Activated T-cell treated with anti-CD3 and anti-CD28 coated beads, Interleukin-2, amount 50 U/mL, for 24 hours (primary cell): Measurements from ENCODE around the gene FUCA2.

Experiments used
- DNase-seq: peaks from one replicate; pipeline ENCODE4 v3.0.0-alpha.2; 2020
- H3K27ac Mint-ChIP-seq: 2 replicates; pipeline ENCODE4 v1.8.0; 2020; ENCODE audit warnings: mild to moderate bottlenecking, mixed read lengths
- H3K27me3 Mint-ChIP-seq: 2 replicates; pipeline ENCODE4 v1.8.0; 2020; ENCODE audit warnings: mixed read lengths
- H3K36me3 Mint-ChIP-seq: 2 replicates; pipeline ENCODE4 v1.8.0; 2020; ENCODE audit warnings: low read depth, mixed read lengths
- H3K4me1 Mint-ChIP-seq: 2 replicates; pipeline ENCODE4 v1.8.0; 2020; ENCODE audit warnings: low read depth, mixed read lengths
- H3K4me3 Mint-ChIP-seq: 2 replicates; pipeline ENCODE4 v1.8.0; 2020; ENCODE audit warnings: mild to moderate bottlenecking, moderate library complexity, mixed read lengths
- H3K9me3 Mint-ChIP-seq: 2 replicates; pipeline ENCODE4 v1.8.0; 2020; ENCODE audit warnings: mixed read lengths

Gene FUCA2, protein sequence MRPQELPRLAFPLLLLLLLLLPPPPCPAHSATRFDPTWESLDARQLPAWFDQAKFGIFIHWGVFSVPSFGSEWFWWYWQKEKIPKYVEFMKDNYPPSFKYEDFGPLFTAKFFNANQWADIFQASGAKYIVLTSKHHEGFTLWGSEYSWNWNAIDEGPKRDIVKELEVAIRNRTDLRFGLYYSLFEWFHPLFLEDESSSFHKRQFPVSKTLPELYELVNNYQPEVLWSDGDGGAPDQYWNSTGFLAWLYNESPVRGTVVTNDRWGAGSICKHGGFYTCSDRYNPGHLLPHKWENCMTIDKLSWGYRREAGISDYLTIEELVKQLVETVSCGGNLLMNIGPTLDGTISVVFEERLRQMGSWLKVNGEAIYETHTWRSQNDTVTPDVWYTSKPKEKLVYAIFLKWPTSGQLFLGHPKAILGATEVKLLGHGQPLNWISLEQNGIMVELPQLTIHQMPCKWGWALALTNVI

DNA sequence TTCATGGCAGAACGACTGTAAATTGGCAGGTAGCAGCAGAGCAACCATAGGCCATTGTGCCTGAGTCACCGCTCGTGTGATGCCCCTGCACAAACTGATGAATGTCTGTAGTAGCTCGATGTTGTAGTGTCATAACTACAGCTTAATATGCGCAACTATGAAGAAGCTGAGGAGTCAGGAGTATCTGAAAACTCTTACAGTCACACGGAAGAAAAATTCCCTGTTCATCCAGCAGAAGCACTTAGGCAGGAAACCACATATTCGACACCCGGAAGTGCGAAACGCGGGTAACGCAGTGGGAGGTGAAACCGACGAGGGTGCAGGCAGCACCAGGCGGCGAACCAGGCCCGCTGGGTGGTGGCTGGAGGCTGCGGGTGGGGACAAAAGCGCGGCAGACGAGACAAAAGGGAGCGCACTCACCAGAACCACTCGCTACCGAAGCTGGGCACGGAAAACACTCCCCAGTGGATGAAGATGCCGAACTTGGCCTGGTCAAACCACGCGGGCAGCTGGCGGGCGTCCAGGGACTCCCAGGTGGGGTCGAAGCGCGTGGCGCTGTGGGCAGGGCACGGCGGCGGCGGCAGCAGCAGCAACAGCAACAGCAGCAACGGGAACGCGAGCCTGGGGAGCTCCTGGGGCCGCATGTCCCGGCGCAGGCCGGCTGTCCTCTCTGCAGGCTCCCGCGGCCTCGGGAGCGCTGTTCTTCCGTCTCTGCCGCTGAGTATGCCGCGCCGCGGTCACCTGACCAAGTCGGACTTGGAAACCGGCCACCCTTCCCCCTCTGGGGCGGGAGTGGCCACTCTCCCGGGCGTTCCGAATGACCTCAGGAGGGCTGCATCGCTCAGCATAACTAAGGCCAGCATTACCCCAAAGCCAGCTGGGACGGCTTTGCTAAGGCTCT, at the start of gene FUCA2:
Gene FUCA2, minus strand, starts transcription at position 730 of the 901 bp plus-strand sequence. Its CDS starts 86 bp downstream, at position 644.
- peak; percentile 81 for DNase-seq
- H3K27ac Mint-ChIP-seq = peak within 1 kb of the TSS; percentile 95
- peaks cover 20% of the 10 kb centered on the region for H3K36me3 Mint-ChIP-seq
- H3K4me3 Mint-ChIP-seq = peak within 1 kb of the TSS; percentile 82
- peaks cover 30% of the 10 kb centered on the region for H3K4me1 Mint-ChIP-seq
- no peaks in the 10 kb centered on the region for H3K9me3 Mint-ChIP-seq
- H3K27me3 Mint-ChIP-seq = no peaks in the 10 kb centered on the region

DNA sequence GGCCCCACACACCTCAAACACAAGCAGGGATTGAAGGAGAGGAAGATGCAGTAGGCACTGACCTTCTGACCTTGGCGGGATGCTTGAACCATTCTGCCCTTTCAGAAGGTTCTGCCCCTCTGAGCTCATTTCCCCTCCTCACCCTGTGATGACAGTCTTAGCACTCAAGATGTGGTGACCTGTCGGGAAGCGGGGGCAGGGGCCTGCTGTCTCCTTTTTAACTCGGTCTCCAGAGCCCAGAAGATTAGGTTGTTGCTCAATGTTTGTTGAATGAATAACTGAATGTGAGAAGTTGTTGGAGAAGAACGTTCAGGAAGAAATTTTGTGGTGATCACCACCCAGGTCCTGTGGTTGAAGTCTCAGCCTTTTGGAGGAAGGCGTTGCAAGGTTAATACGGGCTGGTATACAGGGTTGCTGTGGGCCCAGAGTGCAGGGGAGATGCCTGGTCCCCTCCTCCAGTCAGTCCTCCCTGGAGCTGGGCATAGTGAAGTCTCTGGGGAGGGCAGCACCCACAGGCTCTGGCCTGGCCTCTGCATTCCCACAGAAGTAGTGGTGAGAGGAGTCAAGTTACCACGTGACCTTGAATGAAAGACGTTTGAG, 49.7 kb upstream of the FUCA2 start:
- Mint-ChIP-seq H3K9me3 (no peaks in the 10 kb centered on the region), H3K4me3 (no peak overlapping the region), H3K36me3 (peaks cover 2% of the 10 kb centered on the region), H3K4me1 (peaks cover 16% of the 10 kb centered on the region), H3K27me3 (no peaks in the 10 kb centered on the region), H3K27ac (peak overlapping the region; percentile 50)
- no peak for DNase-seq

DNA sequence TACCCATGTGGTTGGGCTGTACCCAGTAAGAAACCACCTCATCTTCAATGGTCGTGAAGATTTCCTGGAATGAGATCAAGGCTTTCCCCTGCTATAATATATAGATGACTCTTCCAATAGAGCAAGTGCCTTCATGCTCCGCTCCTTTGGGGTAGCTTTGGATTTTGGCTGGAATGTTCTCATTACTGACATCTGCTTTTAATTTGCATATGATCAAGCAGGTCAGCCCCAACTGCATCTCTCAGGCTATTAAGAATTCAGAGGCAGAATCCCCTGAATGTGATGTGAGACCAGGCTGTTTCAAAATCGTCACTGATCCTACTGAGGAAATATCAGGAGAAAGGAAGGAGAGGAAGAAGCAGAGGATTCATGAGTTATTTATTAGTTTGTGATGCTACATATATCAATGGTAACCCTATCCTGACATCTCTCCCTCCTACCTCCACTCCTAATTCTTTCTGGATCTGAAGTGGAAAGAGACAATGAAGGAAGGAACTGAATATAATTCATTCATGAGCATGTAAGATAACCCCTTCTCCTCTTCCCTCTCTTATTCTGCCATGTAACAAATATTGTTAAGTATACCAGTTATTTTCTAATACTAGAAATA, 47.6 kb upstream of the FUCA2 start:
- Mint-ChIP-seq H3K4me3 (no peak overlapping the region), H3K9me3 (no peaks in the 10 kb centered on the region), H3K36me3 (peaks cover 2% of the 10 kb centered on the region), H3K4me1 (peaks cover 34% of the 10 kb centered on the region), H3K27me3 (no peaks in the 10 kb centered on the region), H3K27ac (no peak overlapping the region)
- no peak for DNase-seq

DNA sequence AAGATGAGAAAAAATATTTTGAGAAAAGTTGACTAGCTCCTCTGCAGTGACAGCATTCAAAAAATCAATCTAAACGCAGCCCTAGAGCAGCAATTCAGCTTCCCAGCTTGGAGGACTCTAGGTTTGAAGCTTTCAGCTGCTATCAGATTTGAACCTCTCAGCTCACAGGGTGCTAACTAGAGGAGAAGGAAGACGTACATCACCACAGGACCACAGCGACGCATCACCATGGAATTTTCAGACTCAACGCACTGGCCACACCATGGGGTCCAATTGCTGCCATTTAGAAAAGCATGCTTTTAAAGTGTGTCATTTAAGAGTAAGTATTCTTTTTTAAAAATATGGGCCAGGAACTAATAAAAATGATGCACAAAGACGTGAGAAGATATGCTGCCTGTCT, 45.0 kb upstream of the FUCA2 start:
- Mint-ChIP-seq H3K4me1 (peaks cover 56% of the 10 kb centered on the region), H3K4me3 (no peak overlapping the region), H3K27ac (peak overlapping the region; percentile 4), H3K9me3 (no peaks in the 10 kb centered on the region), H3K36me3 (peaks cover 2% of the 10 kb centered on the region), H3K27me3 (no peaks in the 10 kb centered on the region)
- DNase-seq = no peak

DNA sequence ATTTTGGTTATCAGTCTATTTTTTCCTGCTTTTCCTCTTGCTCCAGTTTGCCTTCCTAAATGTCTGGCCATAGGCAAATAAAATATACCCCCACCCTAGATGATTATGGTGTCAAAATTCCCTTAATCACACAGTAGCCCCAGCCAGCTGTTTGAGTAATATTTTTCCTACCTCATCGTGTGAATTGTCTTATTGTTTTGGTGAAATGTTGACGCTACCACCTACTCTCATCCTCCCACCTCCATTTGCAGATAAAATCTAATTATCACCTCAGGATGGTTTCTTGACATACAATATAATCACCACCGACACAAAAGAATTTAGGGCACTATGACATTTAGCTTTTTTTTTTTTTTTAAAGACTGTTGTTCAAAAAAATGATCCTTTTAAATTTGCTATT, 44.1 kb upstream of the FUCA2 start:
- DNase-seq = no peak
- H3K4me3 Mint-ChIP-seq = peak overlapping the region; percentile 58
- peaks cover 58% of the 10 kb centered on the region for H3K4me1 Mint-ChIP-seq
- H3K27me3 Mint-ChIP-seq = no peaks in the 10 kb centered on the region
- H3K36me3 Mint-ChIP-seq = peaks cover 2% of the 10 kb centered on the region
- H3K27ac Mint-ChIP-seq = peak overlapping the region; percentile 85
- H3K9me3 Mint-ChIP-seq = no peaks in the 10 kb centered on the region

DNA sequence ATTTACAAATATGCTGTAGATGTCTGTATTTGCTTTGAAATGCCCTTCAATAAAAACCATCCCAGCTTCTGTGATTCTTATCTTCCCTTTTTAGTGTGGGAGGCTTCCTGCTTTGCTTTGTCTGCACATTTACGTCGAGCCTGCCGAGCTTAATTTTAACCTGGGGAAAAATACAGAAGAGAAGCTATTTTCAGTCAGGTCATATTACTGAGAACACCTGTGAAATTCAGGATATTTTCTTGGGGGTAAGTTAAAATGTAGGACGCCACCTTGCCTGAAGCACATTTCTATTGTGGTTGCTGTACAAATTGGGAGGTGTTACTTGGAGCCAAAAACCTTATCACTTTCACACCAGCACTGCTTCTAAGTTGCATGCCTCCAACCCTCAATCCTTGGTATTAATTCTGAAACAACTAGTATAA, 43.6 kb upstream of the FUCA2 start:
- Mint-ChIP-seq H3K36me3 (peaks cover 2% of the 10 kb centered on the region), H3K9me3 (no peaks in the 10 kb centered on the region), H3K27ac (peak overlapping the region; percentile 85), H3K4me3 (peak overlapping the region; percentile 58), H3K4me1 (peaks cover 58% of the 10 kb centered on the region), H3K27me3 (no peaks in the 10 kb centered on the region)
- DNase-seq = no peak

DNA sequence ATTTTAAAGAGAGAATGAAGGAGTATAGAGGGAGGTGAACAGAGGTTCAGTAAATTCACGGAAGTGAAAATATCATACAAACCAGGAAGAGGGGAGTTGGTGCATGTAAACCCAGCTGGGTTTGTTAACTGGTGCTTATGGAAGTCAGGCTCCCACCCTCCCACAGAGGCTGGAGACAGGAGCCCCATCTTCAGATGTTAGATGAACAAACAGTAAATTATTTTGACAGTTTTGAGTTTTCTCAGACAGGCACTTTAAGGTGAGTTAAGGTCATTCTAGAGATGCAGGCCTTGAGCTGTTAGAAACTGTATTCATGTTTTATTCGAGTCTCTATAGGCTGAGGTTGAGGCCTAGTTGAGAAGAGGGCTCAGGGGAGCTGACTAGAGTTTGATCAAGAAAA, 41.8 kb upstream of the FUCA2 start:
- Mint-ChIP-seq H3K4me3 (no peak overlapping the region), H3K36me3 (peaks cover 2% of the 10 kb centered on the region), H3K27ac (peak overlapping the region; percentile 4), H3K27me3 (no peaks in the 10 kb centered on the region), H3K9me3 (no peaks in the 10 kb centered on the region), H3K4me1 (peaks cover 75% of the 10 kb centered on the region)
- DNase-seq = no peak

DNA sequence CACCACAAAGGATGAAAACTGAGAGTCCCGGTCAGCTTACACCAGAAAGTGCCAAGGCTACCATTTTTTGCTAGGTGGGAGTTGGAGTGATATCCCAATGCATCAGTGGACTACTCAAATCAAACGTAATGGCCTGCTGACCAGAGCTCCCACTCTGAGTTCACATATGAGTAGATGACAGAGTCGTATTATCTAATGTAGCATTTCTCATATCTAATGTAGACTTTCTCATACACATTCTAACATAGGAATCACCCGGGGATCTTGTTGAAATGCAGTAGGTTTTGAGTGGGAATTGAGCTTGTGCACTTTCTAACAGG, 38.4 kb upstream of the FUCA2 start:
- no peak for DNase-seq
- Mint-ChIP-seq H3K4me1 (peaks cover 84% of the 10 kb centered on the region), H3K36me3 (peaks cover 3% of the 10 kb centered on the region), H3K27ac (peak overlapping the region; percentile 71), H3K9me3 (no peaks in the 10 kb centered on the region), H3K27me3 (no peaks in the 10 kb centered on the region), H3K4me3 (no peak overlapping the region)

DNA sequence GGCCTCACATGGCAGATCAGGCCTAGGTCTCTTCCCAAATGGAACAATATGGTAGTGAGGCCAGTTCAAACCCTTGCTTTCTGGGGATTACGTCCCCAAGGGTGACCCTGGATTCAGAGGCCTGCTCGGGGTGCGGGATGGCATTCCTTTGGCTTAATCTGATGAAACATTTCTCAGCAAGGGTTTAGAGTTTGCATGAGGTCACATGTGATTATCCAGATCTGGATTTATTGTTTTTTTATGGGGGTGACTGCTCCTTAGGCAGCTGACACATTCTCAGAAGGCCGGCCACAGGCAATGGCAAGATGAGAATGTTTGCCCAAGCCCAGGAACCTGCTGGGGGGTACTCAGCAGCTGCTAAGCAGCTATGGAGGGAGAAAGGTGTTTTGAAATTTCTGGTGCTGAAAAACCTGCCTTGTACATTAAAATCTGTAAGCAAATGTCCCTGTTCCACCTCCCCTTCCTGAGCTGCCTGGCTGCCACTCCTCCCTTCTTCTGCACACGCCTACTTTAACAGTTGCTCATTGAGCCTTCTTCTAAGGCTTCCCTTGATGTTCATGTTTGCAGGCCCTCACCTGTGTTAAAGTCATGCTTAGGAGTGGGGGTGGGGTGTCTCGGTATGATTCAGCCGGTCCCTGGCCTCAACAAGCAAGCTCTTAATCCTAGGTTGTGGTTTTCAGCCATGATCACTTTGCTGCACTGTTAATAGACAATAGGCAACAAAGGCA, 37.9 kb upstream of the FUCA2 start:
- DNase-seq = no peak

DNA sequence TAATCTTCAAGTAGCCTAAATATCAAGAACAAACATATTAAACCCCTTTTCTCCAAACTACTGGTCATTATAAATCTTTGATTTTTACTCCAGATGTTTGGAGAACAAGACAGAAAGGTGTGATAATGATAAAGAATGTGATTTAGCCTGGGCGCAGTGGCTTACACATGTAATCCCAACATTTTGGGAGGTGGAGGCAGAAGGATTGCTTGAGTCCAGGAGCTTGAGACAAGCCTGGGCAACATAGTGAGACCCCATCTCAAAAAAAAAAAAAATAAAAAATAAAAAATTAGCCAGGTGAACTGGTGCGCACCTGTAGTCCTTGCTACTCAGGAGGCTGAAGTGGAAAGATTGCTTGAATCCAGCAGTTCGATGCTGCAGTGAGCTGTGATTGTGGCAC, 35.1 kb upstream of the FUCA2 start:
- no peak overlapping the region for H3K4me3 Mint-ChIP-seq
- DNase-seq = no peak
- H3K27me3 Mint-ChIP-seq = no peaks in the 10 kb centered on the region
- H3K4me1 Mint-ChIP-seq = peaks cover 82% of the 10 kb centered on the region
- no peaks in the 10 kb centered on the region for H3K9me3 Mint-ChIP-seq
- peaks cover 3% of the 10 kb centered on the region for H3K36me3 Mint-ChIP-seq
- no peak overlapping the region for H3K27ac Mint-ChIP-seq

More for the DNA sequence above, 37.9 kb upstream of the FUCA2 start:
- H3K4me3 Mint-ChIP-seq = no peak overlapping the region
- no peaks in the 10 kb centered on the region for H3K9me3 Mint-ChIP-seq
- peaks cover 3% of the 10 kb centered on the region for H3K36me3 Mint-ChIP-seq
- no peaks in the 10 kb centered on the region for H3K27me3 Mint-ChIP-seq
- H3K4me1 Mint-ChIP-seq = peaks cover 83% of the 10 kb centered on the region
- H3K27ac Mint-ChIP-seq = peak overlapping the region; percentile 71

DNA sequence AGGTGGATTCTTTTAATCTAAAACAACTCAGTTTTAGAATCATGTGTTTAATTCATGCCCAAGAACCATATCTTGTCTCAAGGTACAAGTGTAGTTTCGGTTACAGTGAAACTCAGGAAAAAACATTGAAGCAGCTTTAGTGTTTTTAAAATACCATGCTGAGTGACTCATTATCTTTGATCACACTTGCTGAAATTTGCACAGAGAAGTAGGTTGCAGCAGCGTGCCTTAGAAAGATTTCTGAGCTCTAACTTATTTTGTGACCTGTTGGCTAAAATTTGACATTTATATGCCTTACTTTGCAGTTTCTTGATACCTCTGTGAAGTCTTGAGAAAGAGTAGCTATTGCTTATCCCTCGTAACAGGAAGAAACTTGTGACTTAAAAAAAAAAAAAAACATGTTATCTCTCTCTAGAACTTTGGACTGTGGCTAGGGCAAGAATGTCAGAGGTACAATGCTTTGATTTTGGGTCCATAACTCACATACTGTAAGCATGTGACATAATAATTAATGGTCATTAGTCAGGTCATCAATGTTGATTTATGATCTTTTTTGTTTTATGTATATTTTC, 34.5 kb upstream of the FUCA2 start:
- Mint-ChIP-seq H3K27me3 (no peaks in the 10 kb centered on the region), H3K4me3 (peak overlapping the region; percentile 49), H3K36me3 (peaks cover 3% of the 10 kb centered on the region), H3K27ac (peak overlapping the region; percentile 82), H3K9me3 (no peaks in the 10 kb centered on the region), H3K4me1 (peaks cover 84% of the 10 kb centered on the region)
- DNase-seq = no peak

DNA sequence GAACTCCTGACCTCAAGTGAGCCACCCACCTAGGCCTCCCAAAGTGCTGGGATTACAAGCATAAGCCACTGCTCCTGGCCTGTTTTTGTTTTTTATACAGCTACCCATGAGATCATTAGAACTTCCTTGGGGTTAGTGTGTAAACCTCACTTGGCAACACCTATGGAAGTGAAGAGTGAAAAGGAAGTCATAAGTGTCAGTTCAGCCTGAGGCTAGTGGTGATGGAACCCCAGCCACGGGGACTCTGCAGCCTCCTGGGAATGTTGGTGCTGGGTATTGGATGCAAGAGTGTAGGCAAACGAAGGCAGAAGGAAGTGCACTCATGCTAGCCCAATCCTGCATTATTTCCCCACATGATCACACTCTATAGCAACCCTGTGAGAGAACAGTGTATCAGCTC, 33.6 kb upstream of the FUCA2 start:
- H3K36me3 Mint-ChIP-seq = peaks cover 3% of the 10 kb centered on the region
- peaks cover 85% of the 10 kb centered on the region for H3K4me1 Mint-ChIP-seq
- no peaks in the 10 kb centered on the region for H3K27me3 Mint-ChIP-seq
- DNase-seq = no peak
- no peak overlapping the region for H3K4me3 Mint-ChIP-seq
- no peaks in the 10 kb centered on the region for H3K9me3 Mint-ChIP-seq
- peak overlapping the region; percentile 82 for H3K27ac Mint-ChIP-seq

DNA sequence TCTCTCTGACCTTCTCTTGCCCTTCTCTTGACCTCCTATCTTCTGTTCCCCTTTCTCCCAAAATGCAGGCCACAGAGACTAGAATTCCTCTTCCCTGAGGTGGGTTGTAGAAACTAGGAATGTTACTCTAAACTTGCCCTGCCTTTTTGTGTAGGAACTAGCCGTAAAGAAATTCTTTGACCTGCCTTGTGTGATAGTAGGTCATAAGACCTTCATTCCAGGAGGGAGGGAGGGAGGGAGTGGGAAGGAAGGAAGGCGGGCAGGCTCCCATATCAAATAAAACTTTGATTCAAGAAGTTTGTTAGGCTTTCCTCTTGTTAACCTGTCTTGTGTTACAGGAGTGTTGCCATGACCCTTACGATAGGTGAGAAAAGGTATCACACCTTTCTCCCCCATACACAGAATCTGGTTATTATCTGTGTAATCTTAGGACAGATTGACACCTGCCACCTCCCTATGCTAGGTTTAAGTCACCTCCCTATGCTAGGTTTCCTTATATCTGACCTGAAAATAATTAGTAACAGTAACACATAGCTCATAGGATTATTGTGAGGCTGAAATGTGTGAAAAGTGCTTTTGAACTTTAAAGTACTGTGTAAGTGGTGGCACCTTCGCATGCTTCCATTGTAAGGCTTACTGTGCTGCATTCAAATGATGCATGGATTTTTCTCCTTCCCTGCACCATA, 32.6 kb upstream of the FUCA2 start:
- peak overlapping the region; percentile 48 for H3K27ac Mint-ChIP-seq
- no peak overlapping the region for H3K4me3 Mint-ChIP-seq
- H3K36me3 Mint-ChIP-seq = peaks cover 3% of the 10 kb centered on the region
- no peaks in the 10 kb centered on the region for H3K9me3 Mint-ChIP-seq
- H3K27me3 Mint-ChIP-seq = no peaks in the 10 kb centered on the region
- peaks cover 85% of the 10 kb centered on the region for H3K4me1 Mint-ChIP-seq
- DNase-seq = no peak
